SK-N-SH treated with all-trans-retinoic acid at 6 μM for 48 hours (cell line): ENCODE data around the gene SGCA.

Source experiments
- ATAC-seq: fragments of 200-7000 bp; cut with Tn5 transposase; 3 replicates; pipeline ENCODE4 v1.9.1; 2020; ENCODE audit warnings: mild to moderate bottlenecking, moderate library complexity
- ARNTL ChIP-seq: fragments of 450-650 bp; formaldehyde crosslinking; IDR thresholded peaks from 2 replicates; pipeline ENCODE4 v1.5.0; 2020; ENCODE audit warnings: low read depth, mild to moderate bottlenecking, moderate library complexity, borderline replicate concordance
- BACH2 ChIP-seq: fragments of 250-450 bp; sonication (Bioruptor Pico); IDR thresholded peaks from 2 replicates; pipeline ENCODE4 v1.9.0; 2021; ENCODE audit warnings: mild to moderate bottlenecking, borderline replicate concordance
- CSDC2 ChIP-seq: fragments of 250-450 bp; sonication (Bioruptor Pico); IDR thresholded peaks from 2 replicates; pipeline ENCODE4 v1.5.0; 2020; ENCODE audit warnings: mild to moderate bottlenecking, moderate library complexity
- ESRRG ChIP-seq: fragments of 250-450 bp; sonication (Bioruptor Pico); IDR thresholded peaks from 2 replicates; pipeline ENCODE4 v1.6.1; 2021; ENCODE audit warnings: mild to moderate bottlenecking
- GLIS3 ChIP-seq: fragments of 250-450 bp; sonication (Bioruptor Pico); IDR thresholded peaks from 2 replicates; pipeline ENCODE4 v1.5.0; 2020; ENCODE audit warnings: mild to moderate bottlenecking, moderate library complexity
- ISL1 ChIP-seq: fragments of 250-450 bp; sonication (Bioruptor Pico); IDR thresholded peaks from 2 replicates; pipeline ENCODE4 v2.1.2; 2022; ENCODE audit warnings: mild to moderate bottlenecking, moderate library complexity
- OSR1 ChIP-seq: fragments of 250-450 bp; sonication (Bioruptor Pico); IDR thresholded peaks from 2 replicates; pipeline ENCODE4 v1.8.0; 2022; ENCODE audit warnings: moderate library complexity, mild to moderate bottlenecking, inconsistent platforms
- PPARA ChIP-seq: fragments of 250-450 bp; sonication (Bioruptor Pico); IDR thresholded peaks from 2 replicates; pipeline ENCODE4 v1.5.0; 2020; ENCODE audit warnings: mild to moderate bottlenecking, borderline replicate concordance
- RARB ChIP-seq: fragments of 250-450 bp; sonication (Bioruptor Pico); IDR thresholded peaks from 2 replicates; pipeline ENCODE4 v1.8.0; 2021; ENCODE audit warnings: mild to moderate bottlenecking, moderate library complexity
- SNAI2 ChIP-seq: fragments of 250-450 bp; sonication (Bioruptor Pico); IDR thresholded peaks from 2 replicates; pipeline ENCODE4 v1.5.0; 2020; ENCODE audit warnings: mild to moderate bottlenecking, moderate library complexity
- TCF4 ChIP-seq: fragments of 250-450 bp; sonication (Bioruptor Pico); IDR thresholded peaks from 2 replicates; pipeline ENCODE4 v1.8.0; 2021; ENCODE audit warnings: mild to moderate bottlenecking, moderate library complexity, borderline replicate concordance
- TOX ChIP-seq: fragments of 250-450 bp; sonication (Bioruptor Pico); IDR thresholded peaks from 2 replicates; pipeline ENCODE4 v1.8.0; 2021; ENCODE audit warnings: mild to moderate bottlenecking, moderate library complexity, borderline replicate concordance
- ZC3H10 ChIP-seq: fragments of 250-450 bp; sonication (Bioruptor Pico); IDR thresholded peaks from 2 replicates; pipeline ENCODE4 v1.5.1; 2021; ENCODE audit warnings: mild to moderate bottlenecking, moderate library complexity
- ZFP3 ChIP-seq: fragments of 250-450 bp; sonication (Bioruptor Pico); IDR thresholded peaks from 2 replicates; pipeline ENCODE4 v1.5.0; 2020; ENCODE audit warnings: mild to moderate bottlenecking, moderate library complexity
- ZFP30 ChIP-seq: fragments of 450-650 bp; formaldehyde crosslinking; IDR thresholded peaks from 2 replicates; pipeline ENCODE4 v1.5.0; 2022; ENCODE audit warnings: mild to moderate bottlenecking, moderate library complexity
- ZNF565 ChIP-seq: fragments of 450-650 bp; formaldehyde crosslinking; conservative IDR thresholded peaks from 2 replicates; pipeline ENCODE4 v1.5.0; 2020; ENCODE audit warnings: low read depth, mild to moderate bottlenecking, moderate library complexity
- ZNF70 ChIP-seq: fragments of 450-650 bp; formaldehyde crosslinking; IDR thresholded peaks from 2 replicates; pipeline ENCODE4 v1.5.0; 2020; ENCODE audit warnings: mild to moderate bottlenecking, moderate library complexity
- ZNF8 ChIP-seq: fragments of 450-650 bp; formaldehyde crosslinking; IDR thresholded peaks from 2 replicates; pipeline ENCODE4 v1.5.0; 2020; ENCODE audit warnings: mild to moderate bottlenecking, moderate library complexity
- TF ChIP-seq, protein P1 (sequence below): fragments of 250-450 bp; sonication (Bioruptor Pico); IDR thresholded peaks from 2 replicates; pipeline ENCODE4 v1.5.1; 2021; ENCODE audit warnings: mild to moderate bottlenecking, moderate library complexity
- TF ChIP-seq, protein P2 (sequence below): fragments of 250-450 bp; sonication (Bioruptor Pico); IDR thresholded peaks from 2 replicates; pipeline ENCODE4 v1.8.0; 2020; ENCODE audit warnings: mild to moderate bottlenecking, moderate library complexity, borderline replicate concordance
- TF ChIP-seq, protein P3 (sequence below): fragments of 250-450 bp; sonication (Bioruptor Pico); IDR thresholded peaks from 2 replicates; pipeline ENCODE4 v1.5.0; 2020; ENCODE audit warnings: mild to moderate bottlenecking, moderate library complexity
- TF ChIP-seq, protein P4 (sequence below): fragments of 250-450 bp; sonication (Bioruptor Pico); IDR thresholded peaks from 2 replicates; pipeline ENCODE4 v1.5.1; 2020; ENCODE audit warnings: low read depth, mild to moderate bottlenecking, moderate library complexity

SGCA gene

DNA sequence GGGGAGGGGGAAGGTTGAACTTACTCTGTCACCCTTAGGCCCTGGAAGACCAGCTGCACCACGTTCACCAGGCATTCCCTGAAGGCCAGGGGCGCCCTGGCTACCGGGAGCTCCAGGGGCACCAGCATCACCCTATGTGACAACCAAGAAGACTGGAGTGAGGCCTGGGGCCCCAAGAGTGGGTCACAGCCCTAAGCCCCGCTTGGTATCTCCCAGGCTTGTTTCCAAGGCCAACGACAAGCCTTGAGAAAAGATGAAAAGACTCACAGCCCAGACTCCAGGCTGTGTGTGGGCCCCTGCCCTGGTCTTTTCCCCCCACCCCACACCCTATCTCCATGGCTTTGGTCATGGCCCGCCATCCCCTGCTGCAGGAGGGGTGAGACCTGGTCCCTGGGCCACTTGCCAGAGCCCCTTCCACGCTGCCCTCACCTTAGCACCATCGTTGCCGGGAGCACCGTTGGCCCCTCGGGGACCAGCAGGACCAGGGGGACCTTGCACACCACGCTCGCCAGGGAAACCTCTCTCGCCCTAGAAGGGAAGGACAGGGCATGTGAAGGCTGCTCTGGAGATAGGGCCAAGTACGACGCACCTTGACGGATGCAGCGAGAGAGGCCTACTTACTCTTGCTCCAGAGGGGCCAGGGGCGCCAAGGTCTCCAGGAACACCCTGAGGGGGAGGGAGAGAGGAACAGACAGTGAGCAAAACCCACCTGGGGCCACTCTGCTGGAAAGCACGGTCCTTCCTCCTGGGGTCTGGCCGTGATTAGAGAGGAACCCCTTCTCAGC is 25.7 kb downstream of the SGCA start:
- no peak for ATAC-seq

DNA sequence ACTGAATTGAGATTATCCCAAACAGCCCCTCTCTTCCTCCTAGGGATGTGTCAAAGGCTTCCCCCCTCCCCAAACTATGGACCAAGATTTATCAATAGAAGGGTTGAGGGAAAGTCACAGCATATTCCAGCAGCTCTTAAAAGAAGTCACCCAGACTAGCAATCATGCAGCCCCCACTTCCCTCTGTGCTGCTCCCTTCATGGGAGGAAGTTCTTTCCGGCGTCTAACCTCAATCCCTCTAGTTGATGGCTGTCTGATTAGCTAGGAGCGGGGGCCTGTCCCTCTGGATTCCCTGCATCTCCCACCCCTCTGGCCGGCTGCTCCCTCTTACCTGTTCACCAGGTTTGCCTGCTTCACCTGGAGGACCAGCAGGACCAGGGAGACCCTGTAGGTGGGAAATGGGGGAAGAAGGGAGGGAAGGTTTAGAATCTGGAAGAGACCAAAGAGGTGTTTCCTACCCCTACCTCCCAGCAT is 26.4 kb downstream of the SGCA start:
- ATAC-seq: no peak
- TF ChIP-seq, protein P1, sequence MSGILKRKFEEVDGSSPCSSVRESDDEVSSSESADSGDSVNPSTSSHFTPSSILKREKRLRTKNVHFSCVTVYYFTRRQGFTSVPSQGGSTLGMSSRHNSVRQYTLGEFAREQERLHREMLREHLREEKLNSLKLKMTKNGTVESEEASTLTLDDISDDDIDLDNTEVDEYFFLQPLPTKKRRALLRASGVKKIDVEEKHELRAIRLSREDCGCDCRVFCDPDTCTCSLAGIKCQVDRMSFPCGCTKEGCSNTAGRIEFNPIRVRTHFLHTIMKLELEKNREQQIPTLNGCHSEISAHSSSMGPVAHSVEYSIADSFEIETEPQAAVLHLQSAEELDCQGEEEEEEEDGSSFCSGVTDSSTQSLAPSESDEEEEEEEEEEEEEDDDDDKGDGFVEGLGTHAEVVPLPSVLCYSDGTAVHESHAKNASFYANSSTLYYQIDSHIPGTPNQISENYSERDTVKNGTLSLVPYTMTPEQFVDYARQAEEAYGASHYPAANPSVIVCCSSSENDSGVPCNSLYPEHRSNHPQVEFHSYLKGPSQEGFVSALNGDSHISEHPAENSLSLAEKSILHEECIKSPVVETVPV (CRISPR knock-in tag): no peak
- no peak for TF ChIP-seq RARB (CRISPR knock-in tag)

More for the DNA sequence above, 25.7 kb downstream of the SGCA start:
- no peak for TF ChIP-seq GLIS3 (CRISPR knock-in tag)
- no peak for TF ChIP-seq ZNF8 (CRISPR knock-in tag)
- TF ChIP-seq, protein P2, sequence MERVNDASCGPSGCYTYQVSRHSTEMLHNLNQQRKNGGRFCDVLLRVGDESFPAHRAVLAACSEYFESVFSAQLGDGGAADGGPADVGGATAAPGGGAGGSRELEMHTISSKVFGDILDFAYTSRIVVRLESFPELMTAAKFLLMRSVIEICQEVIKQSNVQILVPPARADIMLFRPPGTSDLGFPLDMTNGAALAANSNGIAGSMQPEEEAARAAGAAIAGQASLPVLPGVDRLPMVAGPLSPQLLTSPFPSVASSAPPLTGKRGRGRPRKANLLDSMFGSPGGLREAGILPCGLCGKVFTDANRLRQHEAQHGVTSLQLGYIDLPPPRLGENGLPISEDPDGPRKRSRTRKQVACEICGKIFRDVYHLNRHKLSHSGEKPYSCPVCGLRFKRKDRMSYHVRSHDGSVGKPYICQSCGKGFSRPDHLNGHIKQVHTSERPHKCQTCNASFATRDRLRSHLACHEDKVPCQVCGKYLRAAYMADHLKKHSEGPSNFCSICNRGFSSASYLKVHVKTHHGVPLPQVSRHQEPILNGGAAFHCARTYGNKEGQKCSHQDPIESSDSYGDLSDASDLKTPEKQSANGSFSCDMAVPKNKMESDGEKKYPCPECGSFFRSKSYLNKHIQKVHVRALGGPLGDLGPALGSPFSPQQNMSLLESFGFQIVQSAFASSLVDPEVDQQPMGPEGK (CRISPR knock-in tag): no peak
- TF ChIP-seq ARNTL (CRISPR knock-in tag): no peak
- no peak for TF ChIP-seq BACH2 (CRISPR knock-in tag)
- TF ChIP-seq ZFP30: no peak
- TF ChIP-seq ZC3H10 (CRISPR knock-in tag): no peak
- TF ChIP-seq SNAI2 (CRISPR knock-in tag): no peak
- no peak for TF ChIP-seq RARB (CRISPR knock-in tag)
- no peak for TF ChIP-seq TCF4 (CRISPR knock-in tag)
- TF ChIP-seq ZNF70 (CRISPR knock-in tag): no peak
- no peak for TF ChIP-seq OSR1 (CRISPR knock-in tag)
- TF ChIP-seq ESRRG (CRISPR knock-in tag): no peak
- no peak for TF ChIP-seq PPARA (CRISPR knock-in tag)
- no peak for TF ChIP-seq ZNF565 (CRISPR knock-in tag)
- TF ChIP-seq TOX: no peak
- no peak for TF ChIP-seq ZFP3 (CRISPR knock-in tag)
- TF ChIP-seq, protein P3, sequence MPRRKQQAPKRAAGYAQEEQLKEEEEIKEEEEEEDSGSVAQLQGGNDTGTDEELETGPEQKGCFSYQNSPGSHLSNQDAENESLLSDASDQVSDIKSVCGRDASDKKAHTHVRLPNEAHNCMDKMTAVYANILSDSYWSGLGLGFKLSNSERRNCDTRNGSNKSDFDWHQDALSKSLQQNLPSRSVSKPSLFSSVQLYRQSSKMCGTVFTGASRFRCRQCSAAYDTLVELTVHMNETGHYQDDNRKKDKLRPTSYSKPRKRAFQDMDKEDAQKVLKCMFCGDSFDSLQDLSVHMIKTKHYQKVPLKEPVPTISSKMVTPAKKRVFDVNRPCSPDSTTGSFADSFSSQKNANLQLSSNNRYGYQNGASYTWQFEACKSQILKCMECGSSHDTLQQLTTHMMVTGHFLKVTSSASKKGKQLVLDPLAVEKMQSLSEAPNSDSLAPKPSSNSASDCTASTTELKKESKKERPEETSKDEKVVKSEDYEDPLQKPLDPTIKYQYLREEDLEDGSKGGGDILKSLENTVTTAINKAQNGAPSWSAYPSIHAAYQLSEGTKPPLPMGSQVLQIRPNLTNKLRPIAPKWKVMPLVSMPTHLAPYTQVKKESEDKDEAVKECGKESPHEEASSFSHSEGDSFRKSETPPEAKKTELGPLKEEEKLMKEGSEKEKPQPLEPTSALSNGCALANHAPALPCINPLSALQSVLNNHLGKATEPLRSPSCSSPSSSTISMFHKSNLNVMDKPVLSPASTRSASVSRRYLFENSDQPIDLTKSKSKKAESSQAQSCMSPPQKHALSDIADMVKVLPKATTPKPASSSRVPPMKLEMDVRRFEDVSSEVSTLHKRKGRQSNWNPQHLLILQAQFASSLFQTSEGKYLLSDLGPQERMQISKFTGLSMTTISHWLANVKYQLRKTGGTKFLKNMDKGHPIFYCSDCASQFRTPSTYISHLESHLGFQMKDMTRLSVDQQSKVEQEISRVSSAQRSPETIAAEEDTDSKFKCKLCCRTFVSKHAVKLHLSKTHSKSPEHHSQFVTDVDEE: no peak

DNA sequence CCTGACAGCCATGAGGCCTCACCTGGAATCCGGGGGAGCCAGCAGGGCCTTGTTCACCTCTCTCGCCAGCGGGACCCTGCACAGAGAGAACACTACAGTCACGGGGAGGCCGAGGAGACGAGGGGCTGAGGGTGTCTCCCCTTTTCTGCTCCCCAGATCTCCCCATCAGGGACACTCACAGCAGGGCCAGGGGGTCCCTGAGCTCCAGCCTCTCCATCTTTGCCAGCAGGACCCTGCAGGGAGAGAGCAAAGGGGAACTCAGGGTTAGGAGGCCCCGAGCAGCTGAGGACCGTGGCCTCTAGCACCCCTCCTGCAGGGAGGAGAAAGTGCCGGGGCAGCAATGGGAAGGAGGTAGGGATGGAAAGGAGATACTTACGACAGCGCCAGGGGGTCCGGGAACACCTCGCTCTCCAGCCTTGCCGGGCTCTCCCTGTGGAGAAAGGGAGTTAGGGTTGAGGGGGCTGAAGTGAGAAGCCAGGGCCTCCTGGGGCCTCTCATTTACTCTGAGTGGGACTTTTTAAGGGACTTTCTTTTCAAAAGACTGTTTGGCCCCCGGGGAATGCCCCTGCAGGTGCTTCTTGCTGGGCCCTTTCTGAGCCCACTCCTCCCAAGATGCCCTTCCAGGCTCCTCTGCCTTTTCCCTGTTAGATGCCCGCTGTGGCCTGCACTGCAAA is 26.9 kb downstream of the SGCA start:
- TF ChIP-seq, protein P3: no peak
- no peak for TF ChIP-seq BACH2 (CRISPR knock-in tag)
- TF ChIP-seq, protein P4, sequence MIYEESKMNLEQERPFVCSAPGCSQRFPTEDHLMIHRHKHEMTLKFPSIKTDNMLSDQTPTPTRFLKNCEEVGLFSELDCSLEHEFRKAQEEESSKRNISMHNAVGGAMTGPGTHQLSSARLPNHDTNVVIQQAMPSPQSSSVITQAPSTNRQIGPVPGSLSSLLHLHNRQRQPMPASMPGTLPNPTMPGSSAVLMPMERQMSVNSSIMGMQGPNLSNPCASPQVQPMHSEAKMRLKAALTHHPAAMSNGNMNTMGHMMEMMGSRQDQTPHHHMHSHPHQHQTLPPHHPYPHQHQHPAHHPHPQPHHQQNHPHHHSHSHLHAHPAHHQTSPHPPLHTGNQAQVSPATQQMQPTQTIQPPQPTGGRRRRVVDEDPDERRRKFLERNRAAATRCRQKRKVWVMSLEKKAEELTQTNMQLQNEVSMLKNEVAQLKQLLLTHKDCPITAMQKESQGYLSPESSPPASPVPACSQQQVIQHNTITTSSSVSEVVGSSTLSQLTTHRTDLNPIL (CRISPR knock-in tag): no peak
- TF ChIP-seq TCF4 (CRISPR knock-in tag): no peak
- TF ChIP-seq TOX: no peak
- TF ChIP-seq ISL1 (CRISPR knock-in tag): no peak
- TF ChIP-seq, protein P1 (CRISPR knock-in tag): no peak
- no peak for TF ChIP-seq ZFP3 (CRISPR knock-in tag)
- no peak for TF ChIP-seq GLIS3 (CRISPR knock-in tag)
- no peak for TF ChIP-seq PPARA (CRISPR knock-in tag)
- no peak for TF ChIP-seq ARNTL (CRISPR knock-in tag)
- TF ChIP-seq CSDC2 (CRISPR knock-in tag): no peak
- TF ChIP-seq, all 23 proteins: peak for 0
- ATAC-seq: no peak
